GM18507 (cell line): ENCODE results near the gene PRPF38B.

Experiments
- DNase-seq: peaks from one replicate; pipeline ENCODE4 v3.0.0; 2011; ENCODE audit warnings: low read depth; ENCODE audit not compliant: insufficient read length; ENCODE audit errors: extremely low spot score
- FAIRE-seq: peaks from 2 replicates; lab custom pipeline; 2011; peaks lifted over from hg19 to GRCh38; lab: Jason Lieb, UNC

Gene PRPF38B

DNA sequence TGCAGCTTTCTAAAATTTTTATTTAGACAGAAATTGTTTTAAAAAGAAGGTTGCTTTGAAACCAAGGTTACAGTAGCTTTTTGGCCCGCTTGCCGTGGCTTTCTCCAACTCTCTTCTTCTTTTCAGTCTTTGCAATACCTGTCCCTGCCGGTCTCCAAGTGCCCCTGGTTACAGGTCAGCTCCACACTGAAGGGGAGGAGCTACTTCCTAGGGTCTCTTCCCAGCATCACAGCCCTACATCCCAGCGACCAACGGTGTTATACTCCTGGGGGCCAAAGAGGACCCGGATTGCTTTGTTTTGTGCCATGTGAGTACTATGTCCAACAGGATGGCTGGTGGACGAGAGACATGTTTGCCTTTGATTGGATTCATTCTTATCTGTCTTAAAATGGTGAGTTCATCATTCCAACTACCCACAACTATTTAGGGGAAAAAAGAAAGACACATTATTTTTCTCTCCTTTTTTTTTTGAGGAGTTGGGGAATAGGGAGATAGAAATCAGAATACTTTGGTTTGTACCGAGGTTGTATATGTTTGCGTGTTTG, 20.6 kb downstream of the PRPF38B start, which contains the start of gene FNDC7:
Gene FNDC7 (plus strand): TSS at position 303 of the 545 bp plus-strand sequence. CDS start 26 bp downstream, at position 329.
- FAIRE-seq (no peak), DNase-seq (no peak)

DNA sequence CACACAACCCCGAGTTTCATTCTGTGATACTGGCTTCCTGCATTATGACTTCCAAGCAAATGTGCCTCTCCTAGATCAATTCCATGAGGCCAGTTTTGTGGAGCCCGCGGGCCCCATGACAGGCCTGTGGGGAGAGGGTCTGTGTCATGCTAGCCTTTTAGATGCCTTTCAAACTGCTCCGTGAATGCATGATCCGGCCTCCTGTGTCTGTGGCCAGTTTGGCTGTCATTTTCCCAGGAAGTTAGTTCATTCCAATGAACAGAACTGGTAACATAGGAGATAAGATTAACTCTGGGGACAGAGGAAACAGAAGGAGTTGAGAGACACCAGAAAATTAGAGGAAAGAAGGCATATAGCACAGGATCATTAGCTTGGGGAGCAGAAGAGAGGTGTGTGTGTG, 23.8 kb downstream of the PRPF38B start:
- no peak for FAIRE-seq

DNA sequence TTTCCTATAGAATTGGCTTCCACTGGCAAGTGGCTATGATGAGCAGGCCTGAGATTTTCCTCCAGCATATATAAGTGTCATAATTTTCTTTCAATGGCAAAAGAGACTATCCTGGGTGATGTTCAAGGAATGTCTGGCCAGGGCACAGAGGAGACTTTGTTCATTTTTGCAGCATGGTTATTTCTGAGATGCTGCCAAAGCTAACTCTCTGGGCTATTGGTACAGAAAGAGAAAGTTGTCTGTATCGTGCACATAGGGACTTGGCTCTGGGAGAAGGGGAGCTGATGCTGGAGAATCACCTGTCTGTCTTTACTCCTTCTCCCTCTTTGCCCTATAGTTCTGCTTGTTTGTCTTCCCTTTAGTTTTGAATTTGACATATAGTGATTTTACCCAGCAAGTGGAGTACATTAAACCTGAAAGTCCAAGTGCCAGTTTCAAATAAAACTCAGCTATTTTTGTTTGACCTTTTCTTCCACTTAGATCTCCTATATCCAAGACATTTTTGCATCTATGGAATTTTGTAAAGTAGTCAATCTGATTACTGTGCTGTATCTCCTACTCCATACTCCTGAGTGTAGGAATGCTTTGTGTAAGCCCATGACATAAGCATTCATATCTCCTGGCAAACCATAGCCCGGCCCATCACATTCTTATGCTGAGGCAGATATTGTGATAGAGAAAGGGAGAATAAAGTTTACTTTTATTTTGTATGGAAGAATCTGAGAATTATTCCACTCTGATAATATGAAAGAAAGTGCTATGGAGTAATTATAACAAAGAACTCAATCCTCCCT, 24.5 kb downstream of the PRPF38B start:
- DNase-seq, result no peak
- no peak for FAIRE-seq

More for the DNA sequence above, 23.8 kb downstream of the PRPF38B start:
- DNase-seq, result no peak

DNA sequence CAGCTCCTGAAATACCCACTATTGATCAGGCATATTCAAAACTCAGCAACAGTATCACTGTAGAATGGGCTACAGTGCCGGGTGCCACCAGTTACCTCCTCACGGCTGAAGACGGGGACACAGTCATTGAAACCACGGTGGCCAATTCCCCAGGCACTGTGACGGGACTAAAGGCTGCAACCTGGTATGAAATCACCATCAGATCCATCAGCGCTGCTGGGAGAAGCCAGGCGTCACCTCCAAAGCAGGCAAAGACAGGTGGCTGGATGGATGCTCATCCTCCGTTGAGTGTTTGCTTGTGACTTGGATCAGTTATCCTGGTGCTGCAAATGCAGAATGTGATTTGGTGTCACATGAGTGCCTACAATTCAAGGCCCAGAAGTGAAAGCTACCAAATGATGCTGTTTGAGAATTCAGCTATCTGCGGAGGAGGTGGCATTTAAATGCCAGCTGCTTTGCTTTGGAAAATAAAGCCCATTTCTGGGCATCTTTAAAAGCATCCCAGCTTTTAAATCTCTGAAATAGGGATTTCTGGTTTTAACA, 25.7 kb downstream of the PRPF38B start:
- no peak for FAIRE-seq
- no peak for DNase-seq

DNA sequence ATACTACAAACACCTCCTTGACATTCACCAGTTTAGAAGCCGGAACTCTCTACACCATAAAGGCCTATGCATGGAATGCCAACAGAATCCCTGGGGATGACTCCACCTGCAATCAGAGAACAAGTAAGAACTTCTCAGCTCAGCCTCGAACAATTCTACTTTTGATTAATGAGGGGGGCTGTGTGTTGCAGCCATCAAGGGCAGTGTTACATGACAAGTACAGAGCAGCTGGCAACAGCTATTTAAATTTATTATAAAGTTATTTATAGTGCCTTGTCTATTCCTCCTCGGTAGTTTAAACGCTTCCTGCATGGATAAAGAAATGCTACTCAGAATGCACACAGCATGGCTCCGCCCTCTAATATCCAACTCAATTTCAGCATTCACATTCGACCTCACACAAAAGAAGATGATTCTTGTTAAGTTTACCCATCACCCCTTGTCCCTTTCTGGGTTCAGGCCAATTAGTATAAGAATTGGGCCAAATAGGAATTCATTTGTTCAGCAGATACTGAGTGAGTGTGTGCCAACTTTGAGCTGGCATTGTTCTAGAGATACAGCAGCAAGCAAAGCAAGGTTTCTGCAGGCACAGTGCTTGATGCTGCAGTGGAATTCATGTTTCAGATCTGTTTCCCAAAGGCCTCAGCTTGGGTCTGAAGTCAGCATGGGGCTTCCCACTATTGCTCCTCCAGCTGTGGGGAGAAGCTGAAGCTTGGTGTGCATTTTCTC, 27.0 kb downstream of the PRPF38B start:
- DNase-seq (no peak), FAIRE-seq (no peak)

DNA sequence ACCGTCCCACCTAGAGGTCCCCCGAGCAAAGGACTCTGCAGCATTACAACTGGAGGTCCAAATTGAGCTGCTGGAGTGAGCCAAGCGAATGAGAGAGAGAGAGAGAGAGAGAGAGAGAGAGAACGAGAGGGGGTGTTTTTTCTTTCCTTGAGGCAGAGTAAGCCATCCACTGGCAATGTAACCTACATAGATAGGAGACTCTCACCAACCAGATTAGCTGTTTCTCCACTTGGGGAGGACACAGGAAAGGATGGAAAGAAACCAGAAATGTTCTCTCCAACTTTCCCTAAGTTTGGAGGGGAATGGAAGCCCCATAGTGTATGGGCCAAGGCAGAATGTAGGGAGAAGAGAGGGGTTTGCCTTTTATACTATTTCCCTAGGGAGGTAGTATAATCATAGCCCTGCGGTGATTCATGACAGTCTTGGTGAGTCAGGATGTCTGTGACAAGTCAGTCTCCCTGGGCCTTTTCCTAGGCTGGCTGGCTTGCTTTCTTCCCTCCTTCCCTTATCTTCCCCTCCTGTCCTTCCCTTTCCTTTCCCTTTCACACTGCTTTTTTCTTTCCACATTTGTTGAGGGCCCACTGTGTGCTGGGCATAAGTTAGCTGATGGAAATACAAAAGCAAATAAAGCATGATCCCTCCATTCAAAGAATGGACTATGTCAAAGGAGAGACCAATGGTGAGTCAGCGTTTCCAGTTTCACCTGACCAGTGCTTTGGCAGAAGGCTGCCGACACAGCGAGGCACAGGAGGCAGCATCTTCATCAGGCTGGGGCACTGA, 27.7 kb downstream of the PRPF38B start:
- no peak for DNase-seq
- FAIRE-seq, result no peak

DNA sequence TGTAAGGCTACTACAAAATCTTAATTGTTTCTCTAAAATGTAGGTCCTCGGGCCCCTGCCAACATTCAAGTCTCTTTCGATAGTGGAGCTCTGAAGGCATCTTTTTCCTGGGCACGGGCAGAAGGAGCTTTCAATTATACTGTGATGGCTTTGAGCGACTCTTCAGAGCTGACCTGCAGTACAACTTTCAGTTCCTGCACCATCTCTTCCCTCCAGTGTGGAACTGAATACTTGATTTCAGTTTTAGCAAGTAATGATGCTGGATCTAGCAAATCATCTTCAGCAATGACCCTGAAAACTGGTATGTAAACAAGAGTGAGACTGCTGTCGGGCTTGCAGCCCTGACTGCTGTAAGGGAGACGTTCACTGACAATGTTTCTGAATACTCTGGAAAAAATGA, 30.2 kb downstream of the PRPF38B start:
- FAIRE-seq (no peak), DNase-seq (no peak)

DNA sequence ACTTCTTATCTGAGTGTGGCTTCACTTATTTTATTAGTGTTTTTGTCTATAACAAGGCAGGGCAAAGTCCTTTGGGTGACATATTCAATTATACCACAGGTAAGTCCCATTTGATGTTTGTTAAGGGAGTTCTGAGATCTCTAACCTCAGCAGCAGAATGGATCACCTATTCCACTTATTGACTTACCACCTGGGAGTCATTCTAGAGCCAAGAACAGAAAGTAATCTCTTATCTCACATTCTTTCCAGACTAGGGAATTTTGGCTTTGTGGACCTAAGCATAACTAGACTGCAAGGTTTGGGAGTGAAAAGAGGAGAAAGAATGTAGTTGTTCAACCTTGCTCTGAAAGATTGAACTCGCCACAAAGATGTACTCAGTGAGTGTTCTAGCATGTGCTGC, 33.8 kb downstream of the PRPF38B start:
- FAIRE-seq, result no peak
- no peak for DNase-seq

DNA sequence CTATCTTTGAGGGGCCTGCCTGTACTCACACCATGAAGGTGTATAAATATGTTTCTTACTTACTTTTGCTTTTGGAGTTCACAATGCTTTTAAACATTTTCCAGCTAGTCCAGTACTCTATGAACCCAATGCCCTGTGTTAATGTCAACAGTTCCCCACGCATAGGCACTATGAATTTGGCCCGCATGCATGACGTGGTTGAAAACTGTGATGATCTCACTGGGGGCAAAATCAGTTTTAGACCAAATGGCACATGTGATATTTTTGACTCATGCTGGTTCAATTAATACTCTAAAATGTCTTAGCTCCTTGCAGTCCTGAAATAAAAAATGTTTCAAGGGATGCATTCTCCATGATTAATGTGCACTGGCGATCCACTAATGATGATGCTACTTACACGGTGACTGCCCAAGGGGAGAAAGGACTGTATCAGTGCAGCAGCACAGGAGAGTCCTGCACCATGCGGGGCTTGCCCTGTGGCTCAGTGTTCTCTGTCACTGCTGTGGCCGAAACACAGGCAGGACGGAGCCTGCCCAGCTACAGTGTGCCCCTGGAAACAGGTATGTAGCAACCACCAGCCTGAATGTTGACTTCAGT, 36.3 kb downstream of the PRPF38B start:
- DNase-seq, result no peak
- FAIRE-seq, result no peak

DNA sequence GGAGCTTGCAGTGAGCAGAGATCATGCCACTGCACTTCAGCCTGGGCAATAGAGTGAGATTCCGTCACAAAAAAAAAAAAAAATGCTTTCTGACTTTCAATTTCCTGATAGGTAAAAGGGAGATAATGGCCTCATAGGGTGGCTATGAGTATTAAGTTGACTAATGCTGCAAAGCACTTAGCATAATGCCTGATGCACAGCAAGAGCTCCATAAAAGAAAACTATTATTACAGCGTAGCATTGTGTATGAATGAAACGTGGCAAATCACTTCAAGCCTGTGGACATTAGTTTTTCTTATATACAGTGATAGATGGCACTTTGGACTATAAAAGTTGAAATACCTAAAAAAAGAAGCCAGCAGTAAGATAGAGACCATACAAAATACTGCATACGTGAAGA, 37.4 kb downstream of the PRPF38B start:
- DNase-seq, result no peak
- no peak for FAIRE-seq

DNA sequence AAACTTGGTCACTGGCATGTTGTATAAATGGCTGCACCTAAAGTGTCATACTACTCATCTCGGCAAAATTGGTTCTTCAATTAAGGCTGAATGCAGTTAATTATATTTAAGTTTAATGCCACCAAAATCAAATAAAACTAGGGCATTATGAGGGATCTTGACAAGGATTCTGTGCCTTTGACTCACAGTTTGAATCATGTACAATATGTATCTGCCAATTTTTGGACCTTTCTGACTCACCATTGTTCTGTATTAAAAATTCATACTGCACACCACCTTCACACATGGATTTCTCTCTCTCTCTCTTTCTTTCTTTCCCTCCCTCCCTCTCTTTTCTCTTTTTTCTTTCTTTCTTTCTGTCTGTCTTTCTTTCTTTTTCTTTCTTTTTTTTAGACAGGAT, 40.3 kb downstream of the PRPF38B start:
- DNase-seq (no peak), FAIRE-seq (no peak)

DNA sequence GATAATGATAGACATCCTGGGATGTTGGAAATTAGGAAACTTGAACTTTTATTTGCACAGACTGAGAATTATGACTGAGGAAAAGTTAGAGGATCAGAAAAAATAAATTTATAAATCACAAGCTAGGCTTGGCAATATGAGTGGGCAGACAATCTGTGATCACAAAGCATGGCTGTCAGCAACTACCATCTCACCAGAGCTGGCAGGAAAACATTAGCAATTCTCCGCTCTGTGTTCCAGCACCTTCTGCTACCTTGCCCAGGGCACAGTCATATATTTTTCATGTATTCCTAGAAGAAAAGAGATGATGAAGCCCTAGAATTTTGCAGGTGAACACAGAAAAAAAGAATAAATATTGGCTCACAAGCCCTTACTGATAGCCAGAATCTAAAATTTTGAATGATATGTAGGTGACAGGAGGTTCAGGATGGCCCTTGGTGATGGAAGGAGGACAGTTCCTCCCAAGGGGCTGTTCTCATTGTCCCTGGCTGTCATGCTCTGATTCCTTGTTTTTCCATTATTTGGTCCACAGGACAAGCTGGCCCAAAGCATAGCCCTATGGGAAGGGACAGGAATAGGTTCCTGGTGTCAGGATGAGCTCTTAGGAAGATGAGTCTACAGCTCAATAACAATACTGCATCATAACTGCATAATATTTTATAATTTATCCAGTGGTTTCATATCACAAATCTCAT, 42.2 kb downstream of the PRPF38B start:
- DNase-seq, result no peak
- no peak for FAIRE-seq

DNA sequence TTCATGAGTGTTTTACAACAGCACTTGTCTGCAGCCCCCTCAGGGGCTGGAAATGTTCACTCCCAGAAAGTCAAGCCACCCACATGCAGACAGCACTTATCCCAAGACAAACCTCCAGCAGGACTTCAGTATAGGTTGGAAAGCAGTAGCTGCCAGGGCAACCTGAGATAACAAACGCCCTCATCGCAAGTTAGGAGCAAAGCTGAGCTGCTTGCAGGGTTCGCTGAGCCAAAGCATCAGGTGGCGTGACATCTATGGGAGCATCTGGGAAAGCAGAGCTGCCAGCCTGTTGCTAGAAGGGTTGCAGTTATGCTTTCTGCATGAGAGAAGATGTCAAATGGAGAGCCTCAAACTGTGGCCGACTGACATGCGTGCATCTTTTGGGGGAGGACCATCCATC, 50.1 kb downstream of the PRPF38B start:
- no peak for DNase-seq
- FAIRE-seq, result no peak

DNA sequence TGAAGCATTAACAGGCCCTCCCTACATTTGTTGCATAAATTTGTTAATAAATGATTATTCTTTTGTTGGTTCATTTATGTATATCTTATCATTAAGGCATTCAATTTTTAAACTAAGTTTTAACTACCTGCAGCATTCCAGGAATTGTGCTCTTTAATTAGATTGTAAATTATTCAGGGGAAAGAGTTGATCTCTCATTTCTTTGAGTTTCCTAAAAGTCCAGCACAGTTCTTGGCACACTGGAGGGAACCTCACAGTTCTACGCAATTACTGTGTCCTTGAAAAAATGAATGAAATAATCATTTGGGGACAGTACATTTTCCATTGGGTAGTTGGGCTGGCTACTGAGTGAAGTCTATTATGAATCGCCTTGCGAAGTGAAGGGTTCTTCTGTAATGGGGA, 53.9 kb downstream of the PRPF38B start:
- FAIRE-seq (no peak), DNase-seq (no peak)

DNA sequence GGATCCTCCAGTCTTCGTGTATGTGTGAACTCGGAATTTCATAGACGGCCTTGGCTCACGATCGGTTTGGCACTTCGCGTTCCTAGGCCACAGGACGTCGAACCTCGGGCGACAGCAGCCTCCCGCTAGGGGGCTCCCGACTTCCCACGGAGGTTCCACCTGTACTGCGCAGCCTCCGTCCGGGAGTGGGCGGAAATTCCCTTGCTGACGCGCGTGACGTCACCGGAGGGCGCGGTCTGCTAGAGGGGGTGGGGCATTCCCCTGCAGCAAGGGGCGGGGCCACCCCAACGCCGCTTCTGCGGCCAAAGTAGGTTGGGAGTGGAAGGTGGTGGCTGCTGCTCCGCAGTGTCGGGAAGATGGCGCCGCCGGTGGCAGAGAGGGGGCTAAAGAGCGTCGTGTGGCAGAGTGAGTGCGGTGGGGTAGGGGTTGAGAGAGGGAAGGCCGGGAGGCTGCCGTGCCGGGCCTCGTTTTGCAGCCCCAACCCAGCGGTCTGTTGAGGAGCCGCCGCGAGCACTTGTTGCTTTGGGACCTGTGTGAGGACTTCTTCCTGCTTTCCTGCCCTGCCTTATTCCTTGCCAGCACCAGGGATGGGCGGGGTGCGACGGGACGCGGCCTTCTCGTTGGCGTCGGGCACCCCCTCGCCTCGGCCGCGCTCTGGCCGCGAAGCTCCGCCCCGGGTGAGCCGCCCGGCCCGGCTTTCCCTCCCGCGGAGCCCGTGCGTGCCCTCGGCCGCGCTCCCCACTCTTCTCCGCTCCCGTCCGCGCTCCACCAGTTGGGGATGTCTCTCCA, 54.5 kb downstream of the PRPF38B start, which contains the start of gene STXBP3:
Gene STXBP3 (plus strand): TSS at position 293 of the 789 bp plus-strand sequence. CDS start 64 bp downstream, at position 357.
- DNase-seq (peak; percentile 99), FAIRE-seq (peak; percentile 100)

DNA sequence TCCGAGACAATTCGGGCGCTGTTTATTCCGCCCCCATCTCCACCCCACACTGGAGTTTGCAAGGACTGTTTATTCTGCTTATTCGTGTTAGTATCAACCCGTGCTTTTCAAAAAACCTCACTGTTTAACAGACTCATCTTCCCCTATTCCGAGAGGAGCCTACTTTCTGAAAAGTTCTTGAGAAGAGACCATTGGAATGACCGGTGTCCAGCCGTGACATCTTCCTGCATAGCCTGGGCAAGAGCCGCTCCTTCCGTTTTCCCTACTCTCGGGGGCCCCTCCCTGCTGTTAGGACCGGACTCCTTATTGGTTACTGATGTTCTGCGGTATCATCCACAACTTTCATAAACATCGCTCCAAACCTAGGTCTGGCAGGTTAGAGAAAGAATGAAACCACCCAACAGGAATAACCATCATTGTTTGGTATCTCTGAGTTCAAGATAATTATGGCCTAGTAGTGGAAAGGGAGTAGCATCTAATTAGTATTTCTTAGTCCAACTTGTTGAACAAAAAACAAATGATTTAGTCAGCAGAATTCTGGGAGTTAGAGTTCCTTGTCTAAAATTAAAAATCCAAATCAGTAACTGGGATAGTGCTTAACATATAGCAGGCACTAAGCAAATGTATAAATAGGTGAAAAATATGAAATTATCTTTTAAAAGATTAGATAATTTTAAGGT, 55.2 kb downstream of the PRPF38B start:
- DNase-seq, result no peak
- peak; percentile 75 for FAIRE-seq

DNA sequence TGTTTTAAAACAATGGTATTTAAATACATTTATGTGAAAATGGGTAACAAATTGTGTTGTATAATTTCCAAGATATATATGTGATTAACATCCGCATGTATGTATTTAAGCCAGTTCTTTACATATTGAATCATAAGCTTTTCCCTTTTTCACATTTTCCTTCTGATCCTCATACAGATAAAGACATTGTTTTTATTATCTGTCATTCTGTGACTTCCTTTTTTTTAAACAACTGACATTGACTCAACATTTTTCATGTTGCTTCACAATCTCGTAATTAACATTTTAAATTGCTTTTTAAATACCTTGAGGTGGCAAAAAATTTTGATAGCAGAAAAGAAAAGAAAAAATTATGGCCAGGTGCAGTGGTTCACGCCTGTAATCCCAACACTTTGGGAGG, 55.8 kb downstream of the PRPF38B start:
- no peak for FAIRE-seq
- no peak for DNase-seq
